HCT116 (cell line): Measurements from ENCODE around the gene TMEM52B. TPM values are rescaled to one million over a fixed set of nuclear protein-coding genes. Genes with fewer than 3 reads are reported as not detected.

Experiments
- ATAC-seq: fragments of 200-7000 bp; cut with Tn5 transposase; 2 replicates; pipeline ENCODE4 v1.9.1; 2020; ENCODE audit warnings: mild to moderate bottlenecking, moderate library complexity
- BruUV-seq: library from RNA; stranded (reverse); fragments of 400-500 nt; replicated peaks from 2 replicates; lab custom pipeline; 2021; lab: Mats Ljungman, UMichigan
- CTCF ChIA-PET: fragments of 300-600 bp; sonication (Branson Sonifier 250); formaldehyde crosslinking; loops from one replicate; lab custom pipeline; 2021; ENCODE audit warnings: antibody characterized with exemption; lab: Charles Lee
- POLR2A ChIA-PET: fragments of 300-600, 350-600 bp; sonication (Branson Sonifier 250); formaldehyde crosslinking; loops from one replicate; lab custom pipeline; 2021; ENCODE audit warnings: antibody characterized with exemption; lab: Charles Lee
- RAD21 ChIA-PET, 2 experiments: fragments of 300-600 bp; sonication (Branson Sonifier 250); formaldehyde crosslinking; loops; one replicate each; lab custom pipeline; 2023; ENCODE audit warnings: low total read pairs in 2 of 2; ENCODE audit not compliant: uncharacterized antibody in 2 of 2, unreplicated experiment in 2 of 2, low non-redundant PET in 1 of 2; lab: Charles Lee
- DNase-seq: peaks from one replicate; pipeline ENCODE4 v3.0.0-alpha.2; 2010; ENCODE audit warnings: low read depth, low spot score
- H2AFZ ChIP-seq: fragments of 200-600 bp; shearing (Covaris generic), sonication (generic); 2 replicates; pipeline ENCODE4 v1.6.1; 2017; ENCODE audit warnings: low read depth, mixed run types, mixed read lengths, antibody characterized with exemption, low read length; ENCODE audit not compliant: poor library complexity, severe bottlenecking
- H3K27ac ChIP-seq: 2 replicates; pipeline ENCODE4 v1.5.1; 2012; ENCODE audit warnings: low read depth, low read length
- H3K27me3 ChIP-seq: fragments of 200-600 bp; sonication (generic); 2 replicates; pipeline ENCODE4 v1.6.1; 2016; ENCODE audit warnings: mixed run types, low read length, mixed read lengths; ENCODE audit not compliant: insufficient read depth
- H3K36me3 ChIP-seq, 2 experiments: fragments of 200-500 bp in 1 of 2; fragments of 200-600 bp in 1 of 2; sonication (Bioruptor generic) in 1 of 2; sonication (generic) in 1 of 2; 2 replicates each; pipeline versions ENCODE4 v1.5.1 to v1.6.1; 2014 to 2016; ENCODE audit warnings: low read length in 2 of 2, inconsistent platforms in 1 of 2, mixed read lengths in 1 of 2, mixed run types in 1 of 2; ENCODE audit not compliant: insufficient read depth in 2 of 2, control insufficient read depth in 1 of 2
- H3K4me1 ChIP-seq, 2 experiments: fragments of 200-600 bp in 1 of 2; sonication (generic) in 1 of 2; 2 replicates each; pipeline versions ENCODE4 v1.5.1 to v1.6.1; 2012 to 2017; ENCODE audit warnings: low read length in 2 of 2, inconsistent platforms in 1 of 2, mild to moderate bottlenecking in 1 of 2, mixed read lengths in 1 of 2, mixed run types in 1 of 2, moderate library complexity in 1 of 2; ENCODE audit not compliant: insufficient read depth in 2 of 2, control insufficient read depth in 1 of 2
- H3K4me2 ChIP-seq: fragments of 200-600 bp; sonication (generic); 2 replicates; pipeline ENCODE4 v1.6.1; 2017; ENCODE audit warnings: mixed run types, low read length, mixed read lengths
- H3K4me3 ChIP-seq, 2 experiments: fragments of 200-600 bp in 1 of 2; sonication (generic) in 1 of 2; replicated peaks in 1 of 2; 2 replicates each; pipeline ENCODE4 v1.5.1; 2011 to 2016; ENCODE audit warnings: low read length in 2 of 2, control low read depth in 1 of 2, low read depth in 1 of 2, mild to moderate bottlenecking in 1 of 2, mixed read lengths in 1 of 2, mixed run types in 1 of 2
- H3K79me2 ChIP-seq: fragments of 200-600 bp; sonication (generic); 2 replicates; pipeline ENCODE4 v1.6.1; 2017; ENCODE audit warnings: mild to moderate bottlenecking, mixed run types, low read length, moderate library complexity, mixed read lengths; ENCODE audit not compliant: insufficient read depth
- H3K9ac ChIP-seq: fragments of 200-600 bp; sonication (generic); 2 replicates; pipeline ENCODE4 v1.6.1; 2016; ENCODE audit warnings: low read length, mixed read lengths
- H3K9me2 ChIP-seq: fragments of 200-600 bp; sonication (generic), shearing (Covaris generic); 2 replicates; pipeline ENCODE4 v1.6.1; 2017; ENCODE audit warnings: mixed run types, mild to moderate bottlenecking, moderate library complexity; ENCODE audit not compliant: insufficient read depth
- H3K9me3 ChIP-seq, 2 experiments: fragments of 200-500 bp in 1 of 2; fragments of 200-600 bp in 1 of 2; sonication (Bioruptor generic) in 1 of 2; sonication (generic) in 1 of 2; 2 replicates each; pipeline ENCODE4 v1.6.1; 2014 to 2017; ENCODE audit warnings: low read length in 2 of 2, mixed read lengths in 2 of 2, inconsistent platforms in 1 of 2, low read depth in 1 of 2, mild to moderate bottlenecking in 1 of 2, mixed run types in 1 of 2, moderate library complexity in 1 of 2; ENCODE audit not compliant: control insufficient read depth in 1 of 2, insufficient read depth in 1 of 2
- H4K20me1 ChIP-seq: fragments of 200-600 bp; sonication (generic), shearing (Covaris generic); 2 replicates; pipeline ENCODE4 v1.6.1; 2017; ENCODE audit warnings: mixed run types, mild to moderate bottlenecking, moderate library complexity; ENCODE audit not compliant: insufficient read depth
- ATF3 ChIP-seq: IDR thresholded peaks from 2 replicates; pipeline ENCODE4 v1.6.1; 2012
- CBX3 ChIP-seq: IDR thresholded peaks from 2 replicates; pipeline ENCODE4 v1.6.1; 2012; ENCODE audit warnings: low read depth
- ELF1 ChIP-seq: IDR thresholded peaks from 2 replicates; pipeline ENCODE4 v1.6.1; 2012; ENCODE audit warnings: low read depth, borderline replicate concordance
- EZH2 ChIP-seq: fragments of 200-600 bp; sonication (generic); IDR thresholded peaks from 2 replicates; pipeline ENCODE4 v1.6.1; 2017; ENCODE audit warnings: antibody characterized with exemption, mixed run types
- EZH2phosphoT487 ChIP-seq: fragments of 200-600 bp; IDR thresholded peaks from 2 replicates; pipeline ENCODE4 v1.6.1; 2018; ENCODE audit warnings: antibody characterized with exemption, borderline replicate concordance
- FOSL1 ChIP-seq: IDR thresholded peaks from 2 replicates; pipeline ENCODE4 v1.6.1; 2012; ENCODE audit warnings: low read depth
- JUND ChIP-seq: IDR thresholded peaks from 2 replicates; pipeline ENCODE4 v1.6.1; 2012
- MAX ChIP-seq: IDR thresholded peaks from 2 replicates; pipeline ENCODE4 v1.6.1; 2012
- RAD21 ChIP-seq: IDR thresholded peaks from 2 replicates; pipeline ENCODE4 v1.6.1; 2012; ENCODE audit warnings: low read depth, mild to moderate bottlenecking
- REST ChIP-seq: IDR thresholded peaks from 2 replicates; pipeline ENCODE4 v1.6.1; 2012; ENCODE audit warnings: low read depth
- SIN3A ChIP-seq: IDR thresholded peaks from 2 replicates; pipeline ENCODE4 v1.6.1; 2012; ENCODE audit warnings: low read depth
- SP1 ChIP-seq: IDR thresholded peaks from 2 replicates; pipeline ENCODE4 v1.6.1; 2012; ENCODE audit warnings: low read depth
- TCF7L2 ChIP-seq: IDR thresholded peaks from 2 replicates; pipeline ENCODE4 v1.7.0; 2011; ENCODE audit warnings: borderline replicate concordance, inconsistent platforms; ENCODE audit not compliant: insufficient read depth, insufficient read length; ENCODE audit errors: extremely low read depth
- ZBTB33 ChIP-seq: IDR thresholded peaks from 2 replicates; pipeline ENCODE4 v1.6.1; 2011; ENCODE audit warnings: mild to moderate bottlenecking, low read length, moderate library complexity; ENCODE audit not compliant: insufficient replicate concordance; ENCODE audit errors: extremely low read depth
- intact Hi-C: fragments of 100-400 bp; cut with micrococcal nuclease; formaldehyde crosslinking; loops from 2 replicates; pipeline ENCODE4 v1.10.0; 2022
- total RNA-seq: library from RNA; stranded (reverse); gene quantifications from one replicate; pipeline ENCODE4 v1.2.1, GENCODE V29; 2021; ENCODE audit not compliant: unreplicated experiment

The TMEM52B gene
- total RNA-seq, 1 experiment from 2014 or later: not detected

- intact Hi-C loops: no loop called here
These were observed 22.9 kb upstream of the TMEM52B start for GRCh38 chr12:10155966-10156365.

More at GRCh38 chr12:10155966-10156365, 22.9 kb upstream of the TMEM52B start:
- ChIA-PET POLR2A (no interaction called here), RAD21 (no interaction called here), CTCF (interaction anchor here (1.4 kb wide), 1 partner anchor 10 kb away, joined by 3 read pairs; no protein-coding TSS in a partner anchor)
- Histone ChIP-seq H3K27me3 (no peaks in the 10 kb centered on the region), H4K20me1 (no peaks in the 10 kb centered on the region), H3K9me2 (no peaks in the 10 kb centered on the region), H2AFZ (no peak overlapping the region), H3K9me3 (no peaks in the 10 kb centered on the region), H3K4me2 (no peak overlapping the region), H3K4me3 (no peak overlapping the region), H3K36me3 (no peaks in the 10 kb centered on the region), H3K4me1 (peaks cover 0 to 5% of the 10 kb centered on the region in 2 experiments; a peak in 1 of 4 replicates), H3K79me2 (no peaks in the 10 kb centered on the region), H3K27ac (no peak overlapping the region), H3K9ac (no peak overlapping the region)
- BruUV-seq: no TSS peak
- no peak for TF ChIP-seq CBX3
- no peak for TF ChIP-seq REST
- no peak for TF ChIP-seq EZH2
- TF ChIP-seq MAX: no peak
- TF ChIP-seq RAD21: no peak
- no peak for TF ChIP-seq ZBTB33
- TF ChIP-seq FOSL1: no peak
- TF ChIP-seq ELF1: no peak
- TF ChIP-seq SIN3A: no peak
- no peak for TF ChIP-seq ATF3
- no peak for TF ChIP-seq JUND
- no peak for TF ChIP-seq TCF7L2
- TF ChIP-seq EZH2phosphoT487: no peak
- no peak for TF ChIP-seq SP1
- ATAC-seq (no peak), DNase-seq (no peak)
